HepG2 (cell line): ENCODE data around the gene PYGO2. TPM values are rescaled to one million over a fixed set of nuclear protein-coding genes. Genes with fewer than 3 reads are reported as not detected.
A peak's percentile ranks its signal among the peaks of the same experiment; 100 is the strongest.

ENCODE experiments used
- ATF3 ChIP-seq: sonication (generic); formaldehyde crosslinking; IDR thresholded peaks from 2 replicates; pipeline ENCODE4 v1.4.0; 2020; ENCODE audit warnings: missing genetic modification reagents
- DBP ChIP-seq: sonication (generic); formaldehyde crosslinking; IDR thresholded peaks from 2 replicates; pipeline ENCODE4 v1.4.0; 2020; ENCODE audit warnings: missing genetic modification reagents; ENCODE audit errors: not compliant biosample characterization
- ELF3 ChIP-seq: IDR thresholded peaks from 2 replicates; pipeline ENCODE4 v1.6.1; 2016; ENCODE audit warnings: missing genetic modification reagents, missing compliant biosample characterization
- ERF ChIP-seq: IDR thresholded peaks from 2 replicates; pipeline ENCODE4 v1.6.1; 2018; ENCODE audit warnings: missing biosample characterization, missing genetic modification reagents
- FOXK2 ChIP-seq: fragments of 450-650 bp; IDR thresholded peaks from 2 replicates; pipeline ENCODE4 v1.6.1; 2016
- HHEX ChIP-seq: IDR thresholded peaks from 2 replicates; pipeline ENCODE4 v1.6.1; 2016; ENCODE audit warnings: control low read depth
- KLF9 ChIP-seq: IDR thresholded peaks from 2 replicates; pipeline ENCODE4 v1.6.1; 2016; ENCODE audit warnings: low read depth
- NFATC3 ChIP-seq: sonication (generic); formaldehyde crosslinking; IDR thresholded peaks from 2 replicates; pipeline ENCODE4 v1.5.1; 2020; ENCODE audit warnings: mild to moderate bottlenecking, missing genetic modification reagents
- SP1 ChIP-seq, 2 experiments: fragments of 450-650 bp in 1 of 2; sonication (generic) in 1 of 2; formaldehyde crosslinking in 1 of 2; IDR thresholded peaks; 2 replicates each; pipeline versions ENCODE4 v1.4.0 to v1.6.1; 2016 to 2020; ENCODE audit warnings: missing genetic modification reagents in 1 of 2
- SRSF1 ChIP-seq: fragments of 200-400 bp; formaldehyde crosslinking; optimal IDR thresholded peaks from 2 replicates; pipeline ENCODE3; 2017; ENCODE audit warnings: mild to moderate bottlenecking, low read depth, low read length, moderate library complexity
- SRY ChIP-seq: sonication (generic); formaldehyde crosslinking; IDR thresholded peaks from 2 replicates; pipeline ENCODE4 v1.8.0; 2022; ENCODE audit warnings: mild to moderate bottlenecking, missing genetic modification reagents
- ZBTB26 ChIP-seq: IDR thresholded peaks from 2 replicates; pipeline ENCODE4 v1.6.1; 2016; ENCODE audit warnings: missing compliant biosample characterization, missing genetic modification reagents, borderline replicate concordance
- ZKSCAN1 ChIP-seq: fragments of 150-350 bp; IDR thresholded peaks from 2 replicates; pipeline ENCODE4 v1.6.1; 2014; ENCODE audit warnings: low read length
- ZNF280B ChIP-seq: sonication (generic); formaldehyde crosslinking; IDR thresholded peaks from 2 replicates; pipeline ENCODE4 v1.5.0; 2020; ENCODE audit warnings: missing genetic modification reagents, mild to moderate bottlenecking, borderline replicate concordance
- ZNF367 ChIP-seq: sonication (generic); formaldehyde crosslinking; IDR thresholded peaks from 2 replicates; pipeline ENCODE4 v1.4.0; 2020; ENCODE audit warnings: missing genetic modification reagents, borderline replicate concordance
- ZNF572 ChIP-seq: sonication (generic); formaldehyde crosslinking; IDR thresholded peaks from 2 replicates; pipeline ENCODE4 v1.5.1; 2020; ENCODE audit warnings: mild to moderate bottlenecking, missing genetic modification reagents
- ZNF674 ChIP-seq: sonication (generic); formaldehyde crosslinking; IDR thresholded peaks from 2 replicates; pipeline ENCODE4 v1.5.0; 2020; ENCODE audit warnings: low read depth, mild to moderate bottlenecking, missing genetic modification reagents
- polyA plus RNA-seq, 8 experiments: library from polyadenylated mRNA; depleted of rRNA in 3 of 8; stranded (reverse) in 7 of 8; unstranded in 1 of 8; fragments of >200 nt; fragmentation: Illumina TruSeq in 4 of 8; extraction: Trizol in 4 of 8; gene quantifications; 2 replicates each; pipeline versions ENCODE4 v1.2.1 to v1.2.3, GENCODE V29; 2011 to 2016; ENCODE audit warnings: low read depth in 4 of 8, missing spikeins in 1 of 8, mixed read lengths in 1 of 8; ENCODE audit not compliant: insufficient read depth in 1 of 8
- total RNA-seq, 5 experiments: library from RNA; depleted of rRNA; stranded (reverse); fragments of >200 nt; fragmentation: Illumina TruSeq; extraction: Trizol; gene quantifications; 2 replicates each; pipeline ENCODE4 v1.2.3, GENCODE V29; 2016; ENCODE audit warnings: low read depth in 1 of 5
- TF ChIP-seq, protein P1 (sequence below): sonication (generic); formaldehyde crosslinking; IDR thresholded peaks from 2 replicates; pipeline ENCODE4 v1.4.0; 2020; ENCODE audit warnings: mild to moderate bottlenecking, missing genetic modification reagents, borderline replicate concordance
- TF ChIP-seq, protein P2 (sequence below): sonication (generic); formaldehyde crosslinking; IDR thresholded peaks from 2 replicates; pipeline ENCODE4 v1.8.0; 2022; ENCODE audit warnings: missing genetic modification reagents, mild to moderate bottlenecking, inconsistent platforms, borderline replicate concordance

PYGO2 gene
- total and polyA plus RNA-seq, 2 of the 13 experiments (the other 11 are each of a cell fraction or from before 2014, with no cell fraction given) = 20.3 to 21.8 TPM

DNA sequence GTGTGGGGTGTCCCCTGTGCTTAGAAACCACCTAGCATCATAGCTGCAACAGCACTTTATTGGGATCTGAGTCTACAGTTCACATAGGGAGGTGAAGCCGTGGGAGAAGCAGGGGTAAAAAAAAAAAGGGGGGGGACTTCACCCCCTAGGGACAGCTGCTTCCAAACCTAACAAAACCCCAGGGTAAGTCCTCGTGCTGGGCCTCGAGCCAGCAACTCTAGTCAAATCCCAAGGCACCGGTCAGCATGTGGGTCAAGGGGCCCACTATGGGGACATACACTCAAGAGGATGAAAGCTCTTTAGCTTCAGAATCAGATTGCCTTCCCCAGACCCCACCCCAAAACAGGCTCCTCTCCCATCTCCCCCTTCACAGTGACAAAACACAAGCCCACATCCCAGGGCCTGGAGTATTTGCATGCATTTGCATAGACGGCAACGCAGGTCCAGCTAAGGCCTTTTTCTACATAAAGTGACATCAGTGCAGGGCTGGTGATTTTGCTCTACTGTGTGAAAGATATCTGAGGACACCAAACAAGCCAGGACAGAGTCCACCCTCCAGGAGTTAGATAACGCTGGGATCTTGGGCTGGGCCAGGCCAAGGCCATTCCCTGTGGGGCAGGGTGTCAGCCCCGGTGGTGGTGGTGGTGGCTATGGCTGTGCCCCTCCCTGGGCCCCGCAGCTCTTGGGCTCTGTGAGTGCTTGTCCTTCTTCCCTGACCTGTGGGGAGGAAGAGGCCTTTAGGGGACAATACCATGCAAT is 17.0 kb downstream of the PYGO2 start (continued):
- TF ChIP-seq ZNF674 (CRISPR knock-in tag) (no peak), ELF3 (peak; percentile 44; the same call in 1 of the 2 replicates), ERF (CRISPR knock-in tag) (peak; percentile 85), SP1 (IDR thresholded peaks at IDR 0.05) (no peak), SP1 (CRISPR knock-in tag; IDR thresholded peaks at IDR 0.05) (no peak), NFATC3 (CRISPR knock-in tag) (no peak), DBP (CRISPR knock-in tag) (no peak), ATF3 (CRISPR knock-in tag) (no peak), SRY (CRISPR knock-in tag) (no peak), SRSF1 (no peak), ZNF572 (CRISPR knock-in tag) (no peak), HHEX (no peak), KLF9 (CRISPR knock-in tag) (no peak), ZNF280B (no peak), ZKSCAN1 (no peak), ZNF367 (CRISPR knock-in tag) (no peak), FOXK2 (no peak), ZBTB26 (no peak)
- TF ChIP-seq, protein P1, sequence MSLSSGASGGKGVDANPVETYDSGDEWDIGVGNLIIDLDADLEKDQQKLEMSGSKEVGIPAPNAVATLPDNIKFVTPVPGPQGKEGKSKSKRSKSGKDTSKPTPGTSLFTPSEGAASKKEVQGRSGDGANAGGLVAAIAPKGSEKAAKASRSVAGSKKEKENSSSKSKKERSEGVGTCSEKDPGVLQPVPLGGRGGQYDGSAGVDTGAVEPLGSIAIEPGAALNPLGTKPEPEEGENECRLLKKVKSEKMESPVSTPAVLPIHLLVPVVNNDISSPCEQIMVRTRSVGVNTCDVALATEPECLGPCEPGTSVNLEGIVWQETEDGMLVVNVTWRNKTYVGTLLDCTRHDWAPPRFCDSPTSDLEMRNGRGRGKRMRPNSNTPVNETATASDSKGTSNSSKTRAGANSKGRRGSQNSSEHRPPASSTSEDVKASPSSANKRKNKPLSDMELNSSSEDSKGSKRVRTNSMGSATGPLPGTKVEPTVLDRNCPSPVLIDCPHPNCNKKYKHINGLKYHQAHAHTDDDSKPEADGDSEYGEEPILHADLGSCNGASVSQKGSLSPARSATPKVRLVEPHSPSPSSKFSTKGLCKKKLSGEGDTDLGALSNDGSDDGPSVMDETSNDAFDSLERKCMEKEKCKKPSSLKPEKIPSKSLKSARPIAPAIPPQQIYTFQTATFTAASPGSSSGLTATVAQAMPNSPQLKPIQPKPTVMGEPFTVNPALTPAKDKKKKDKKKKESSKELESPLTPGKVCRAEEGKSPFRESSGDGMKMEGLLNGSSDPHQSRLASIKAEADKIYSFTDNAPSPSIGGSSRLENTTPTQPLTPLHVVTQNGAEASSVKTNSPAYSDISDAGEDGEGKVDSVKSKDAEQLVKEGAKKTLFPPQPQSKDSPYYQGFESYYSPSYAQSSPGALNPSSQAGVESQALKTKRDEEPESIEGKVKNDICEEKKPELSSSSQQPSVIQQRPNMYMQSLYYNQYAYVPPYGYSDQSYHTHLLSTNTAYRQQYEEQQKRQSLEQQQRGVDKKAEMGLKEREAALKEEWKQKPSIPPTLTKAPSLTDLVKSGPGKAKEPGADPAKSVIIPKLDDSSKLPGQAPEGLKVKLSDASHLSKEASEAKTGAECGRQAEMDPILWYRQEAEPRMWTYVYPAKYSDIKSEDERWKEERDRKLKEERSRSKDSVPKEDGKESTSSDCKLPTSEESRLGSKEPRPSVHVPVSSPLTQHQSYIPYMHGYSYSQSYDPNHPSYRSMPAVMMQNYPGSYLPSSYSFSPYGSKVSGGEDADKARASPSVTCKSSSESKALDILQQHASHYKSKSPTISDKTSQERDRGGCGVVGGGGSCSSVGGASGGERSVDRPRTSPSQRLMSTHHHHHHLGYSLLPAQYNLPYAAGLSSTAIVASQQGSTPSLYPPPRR (CRISPR knock-in tag) = peak; percentile 47; the same call in 1 of the 2 replicates
- TF ChIP-seq, protein P2, sequence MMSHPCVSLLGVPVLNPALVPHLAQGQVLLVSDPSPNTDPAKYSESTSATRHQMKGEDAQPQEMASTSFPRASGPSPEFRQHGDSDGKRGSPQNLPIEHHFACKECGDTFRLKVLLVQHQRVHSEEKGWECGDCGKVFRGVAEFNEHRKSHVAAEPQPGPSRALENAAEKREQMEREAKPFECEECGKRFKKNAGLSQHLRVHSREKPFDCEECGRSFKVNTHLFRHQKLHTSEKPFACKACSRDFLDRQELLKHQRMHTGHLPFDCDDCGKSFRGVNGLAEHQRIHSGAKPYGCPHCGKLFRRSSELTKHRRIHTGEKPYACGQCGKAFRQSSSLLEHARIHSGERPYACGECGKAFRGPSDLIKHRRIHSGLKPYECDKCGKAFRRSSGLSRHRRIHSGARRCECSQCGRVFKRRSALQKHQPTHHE (CRISPR knock-in tag) = no peak
